ENCODE measurements around the gene ASTL.

The ASTL gene

DNA sequence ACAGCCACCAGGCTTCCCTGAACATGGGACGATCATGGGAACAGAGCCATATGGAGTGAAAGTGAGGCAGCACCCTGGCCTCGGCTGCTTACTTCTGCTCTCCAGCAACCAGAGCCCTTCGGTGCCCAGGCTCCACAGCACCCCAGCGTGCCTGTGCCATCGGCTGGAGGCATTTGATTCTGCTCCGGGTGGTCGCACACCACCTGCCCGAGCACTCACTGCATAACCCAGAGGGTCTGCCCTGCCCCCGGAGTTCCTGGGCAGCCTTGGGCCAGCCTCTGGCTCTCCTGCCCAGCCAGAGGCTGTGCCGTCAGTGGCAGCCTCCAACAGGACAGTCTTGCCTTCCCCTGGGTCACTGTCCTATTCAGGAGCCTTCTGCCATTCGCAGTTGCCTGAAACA lies 3.9 kb downstream of the ASTL start:
- 0 out of 2 replicates have a peak, but pooled peaks cover 3% of the 10 kb centered on the region for H3K4me1 ChIP-seq (ENCODE audit: insufficient read depth, low read length)
- H3K9ac ChIP-seq (ENCODE audit: low read depth, low read length): no peak overlapping the region
- H3K36me3 ChIP-seq (ENCODE audit: insufficient read depth, low read length): no peaks in the 10 kb centered on the region
- H3K9me3 ChIP-seq (ENCODE audit: control insufficient read depth, insufficient read depth, low read length): no peaks in the 10 kb centered on the region

DNA sequence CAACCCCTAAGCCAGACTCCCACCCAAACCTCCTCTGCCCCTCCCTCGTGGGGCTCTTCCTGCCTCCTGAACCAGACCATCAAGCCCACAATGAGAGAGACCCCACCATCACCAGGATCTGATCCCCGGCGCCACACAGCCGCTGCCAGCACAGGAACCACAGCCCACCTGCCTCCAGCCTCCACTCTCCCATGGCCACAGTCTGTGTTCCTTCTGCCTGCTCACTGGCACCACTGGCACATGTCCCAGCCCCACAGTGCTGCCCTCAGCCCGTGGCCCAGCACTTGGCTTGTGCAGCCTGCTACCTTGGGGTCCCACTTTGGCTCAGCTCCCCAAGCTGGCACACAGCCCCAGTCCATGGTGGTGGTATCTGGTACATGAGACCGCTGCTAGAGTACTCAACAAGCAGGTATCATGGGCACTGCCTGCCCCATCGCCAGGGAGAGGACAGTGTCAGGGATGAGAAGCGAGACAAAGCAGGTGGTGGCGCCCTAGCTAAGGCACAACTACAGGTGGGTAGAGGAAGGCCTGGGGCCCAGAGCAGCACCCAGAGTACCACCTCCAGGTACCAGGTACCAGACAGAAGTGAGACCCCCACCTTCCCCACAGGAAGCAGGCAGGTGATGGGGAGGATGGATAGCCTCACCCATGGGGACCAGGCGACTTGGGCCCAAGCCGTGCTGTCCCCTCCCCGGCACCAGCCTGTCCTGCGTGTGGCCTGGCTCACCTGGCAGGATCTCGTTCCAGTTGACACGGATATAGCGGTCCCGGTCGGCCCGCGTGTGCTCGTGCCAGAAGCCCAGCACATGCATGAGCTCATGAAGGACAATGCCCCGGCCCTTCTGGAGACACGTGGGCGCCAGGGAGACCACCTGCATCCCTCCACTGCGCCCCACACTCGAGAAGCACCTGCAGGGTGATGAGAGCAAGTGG lies 6.2 kb downstream of the ASTL start:
- H3K9ac ChIP-seq (ENCODE audit: low read depth, low read length): no peak overlapping the region

DNA sequence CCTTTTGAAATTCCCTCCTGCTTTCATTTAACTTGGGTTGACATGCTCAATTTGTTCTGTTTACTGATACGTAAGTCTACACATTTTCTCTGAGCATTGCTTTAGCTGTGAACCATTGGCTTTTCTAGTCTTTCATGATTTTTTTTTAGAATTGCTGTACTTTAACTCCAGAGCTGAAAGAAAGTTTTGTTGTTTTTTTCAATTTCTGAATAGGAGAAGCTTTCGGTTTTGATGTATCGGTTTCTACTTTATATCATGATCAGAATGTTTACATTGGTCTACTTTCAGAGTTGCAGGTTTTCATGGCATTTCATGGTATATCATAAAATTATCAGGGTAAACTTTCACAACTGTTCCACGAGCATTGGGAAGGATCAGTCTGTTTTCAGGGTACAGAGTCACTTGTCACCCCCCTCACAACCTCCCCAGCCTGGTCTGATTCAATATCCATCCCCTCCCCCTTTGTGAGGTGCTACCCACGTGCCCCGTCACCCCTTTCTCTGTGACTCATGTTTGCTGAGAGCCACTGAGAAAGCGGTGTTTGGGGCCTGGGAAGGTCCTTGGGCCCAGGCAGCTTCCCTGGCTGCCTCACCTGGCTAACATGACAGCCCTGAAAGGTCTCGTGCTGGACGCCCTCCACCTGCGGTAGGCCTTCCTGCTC lies 7.0 kb downstream of the ASTL start:
- Histone ChIP-seq H3K9me3 (ENCODE audit: control insufficient read depth, insufficient read depth, low read length) (no peaks in the 10 kb centered on the region), H3K9ac (ENCODE audit: low read depth, low read length) (no peak overlapping the region), H3K36me3 (ENCODE audit: insufficient read depth, low read length) (no peaks in the 10 kb centered on the region), H3K4me1 (ENCODE audit: insufficient read depth, low read length) (no peaks in the 10 kb centered on the region)

More for the DNA sequence above, 6.2 kb downstream of the ASTL start:
- Histone ChIP-seq H3K36me3 (ENCODE audit: insufficient read depth, low read length) (no peaks in the 10 kb centered on the region), H3K9me3 (ENCODE audit: control insufficient read depth, insufficient read depth, low read length) (no peaks in the 10 kb centered on the region), H3K4me1 (ENCODE audit: insufficient read depth, low read length) (no peaks in the 10 kb centered on the region)

DNA sequence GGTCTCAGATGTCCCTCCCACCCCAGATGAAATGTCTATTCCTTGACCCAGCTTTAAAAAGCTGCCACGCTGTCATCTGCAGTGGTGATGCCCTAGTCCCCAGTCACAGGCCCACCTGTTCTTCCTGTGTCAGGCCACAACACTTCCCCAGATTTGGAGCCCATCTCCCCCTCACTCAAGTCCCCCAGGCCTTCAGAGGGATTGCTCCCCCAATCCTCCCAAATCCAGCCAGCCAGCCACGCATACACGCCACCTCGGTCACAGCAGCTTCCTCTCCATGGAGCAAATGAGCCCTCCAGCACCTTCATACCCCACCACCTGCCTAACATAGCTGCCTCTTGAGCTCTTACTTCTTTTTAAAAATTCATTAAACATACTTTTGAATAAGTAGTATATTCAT lies 7.8 kb downstream of the ASTL start:
- Histone ChIP-seq H3K9me3 (ENCODE audit: control insufficient read depth, insufficient read depth, low read length) (no peaks in the 10 kb centered on the region), H3K9ac (ENCODE audit: low read depth, low read length) (no peak overlapping the region), H3K36me3 (ENCODE audit: insufficient read depth, low read length) (no peaks in the 10 kb centered on the region), H3K4me1 (ENCODE audit: insufficient read depth, low read length) (no peaks in the 10 kb centered on the region)

DNA sequence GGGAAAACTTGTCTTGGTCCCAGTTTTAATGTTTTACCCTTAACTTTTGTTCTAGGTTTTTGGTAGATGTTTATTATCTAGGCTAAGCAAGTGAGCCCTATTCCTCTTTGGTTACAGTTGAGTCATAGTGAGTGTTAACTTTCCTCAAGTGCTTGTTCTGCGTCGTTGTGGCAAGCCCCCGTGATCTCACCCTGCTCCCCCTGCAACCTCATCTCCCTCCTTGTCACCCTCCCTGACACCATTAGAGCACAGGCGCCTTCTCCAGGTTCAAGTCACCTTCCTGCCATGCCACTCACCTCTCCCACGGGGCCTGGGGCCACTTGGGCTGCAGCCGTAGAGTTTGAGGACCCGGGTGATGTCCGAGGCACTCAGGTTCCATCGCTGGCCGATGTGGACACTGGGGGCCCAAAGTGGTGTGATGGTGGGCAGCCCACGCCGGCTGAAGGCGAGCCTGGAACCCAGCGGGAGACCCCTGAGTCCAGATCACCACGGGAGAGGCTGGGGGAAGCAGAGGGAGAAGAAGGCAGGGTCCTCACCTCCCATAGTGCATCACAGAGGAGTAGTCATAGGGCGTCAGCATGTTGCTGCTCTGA lies 8.7 kb downstream of the ASTL start:
- no peaks in the 10 kb centered on the region for H3K4me1 ChIP-seq (ENCODE audit: insufficient read depth, low read length)
- no peak overlapping the region for H3K9ac ChIP-seq (ENCODE audit: low read depth, low read length)
- H3K9me3 ChIP-seq (ENCODE audit: control insufficient read depth, insufficient read depth, low read length): no peaks in the 10 kb centered on the region
- H3K36me3 ChIP-seq (ENCODE audit: insufficient read depth, low read length): no peaks in the 10 kb centered on the region

DNA sequence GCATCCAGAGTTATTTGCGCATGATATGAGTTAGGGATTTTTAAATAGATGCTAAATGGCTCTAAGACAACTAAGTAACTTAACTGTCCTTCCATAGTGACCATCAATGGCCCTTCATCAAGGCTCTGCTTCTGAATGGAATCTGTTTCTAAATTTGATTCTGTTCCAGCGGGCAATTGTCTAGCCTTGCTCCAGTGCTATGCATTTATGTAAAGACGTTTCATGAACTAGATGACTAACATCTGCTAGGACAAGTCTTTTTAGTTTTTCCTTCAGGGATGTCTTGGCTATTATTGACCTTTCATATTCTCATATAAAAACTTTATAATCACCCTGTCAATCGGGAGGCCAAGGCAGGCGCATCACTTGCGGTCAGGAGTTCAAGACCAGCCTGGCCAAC lies 9.8 kb downstream of the ASTL start:
- no peak overlapping the region for H3K9ac ChIP-seq (ENCODE audit: low read depth, low read length)
- no peaks in the 10 kb centered on the region for H3K9me3 ChIP-seq (ENCODE audit: control insufficient read depth, insufficient read depth, low read length)
- H3K36me3 ChIP-seq (ENCODE audit: insufficient read depth, low read length): no peaks in the 10 kb centered on the region
- no peaks in the 10 kb centered on the region for H3K4me1 ChIP-seq (ENCODE audit: insufficient read depth, low read length)

DNA sequence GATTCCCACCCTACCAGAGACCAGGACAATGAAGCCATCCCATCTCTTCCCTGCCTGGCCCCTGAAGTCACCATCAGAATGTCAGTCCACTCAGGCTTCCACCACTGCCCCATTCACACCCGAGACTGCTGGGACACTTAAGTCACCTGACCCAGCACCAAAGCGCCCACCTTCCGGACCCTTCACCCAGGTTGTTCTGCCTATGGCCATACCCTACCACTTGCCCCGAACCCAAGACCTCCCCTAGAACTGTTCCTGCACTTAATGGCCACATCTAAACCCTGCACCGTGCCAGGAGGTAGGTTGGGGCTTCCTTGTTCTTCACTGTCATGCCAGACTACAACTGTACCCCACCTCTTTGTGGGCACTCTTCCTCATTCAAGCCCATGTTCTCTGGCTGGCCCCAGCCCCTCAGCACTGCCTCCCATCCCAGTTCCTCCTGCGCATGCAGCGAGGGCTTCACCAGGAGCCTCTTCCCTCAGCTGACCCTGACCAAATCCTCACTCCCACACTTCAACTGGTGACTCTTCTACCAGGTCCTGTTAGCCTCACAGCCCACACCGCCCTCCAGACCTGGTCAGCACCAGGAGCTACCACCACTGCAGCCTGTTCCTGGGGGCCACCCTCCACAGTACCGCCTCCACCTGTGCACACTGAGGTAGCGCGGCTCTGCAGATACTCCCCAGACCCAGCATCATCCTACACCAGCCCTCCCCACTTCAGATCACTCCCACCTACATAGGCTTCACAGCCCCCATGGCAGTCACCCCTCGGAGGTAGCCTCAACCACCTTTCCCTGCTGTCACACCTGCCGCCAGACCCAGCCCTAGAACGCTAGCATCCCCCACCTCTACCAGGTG lies 13.7 kb downstream of the ASTL start:
- H3K4me1 ChIP-seq (ENCODE audit: insufficient read depth, low read length): no peaks in the 10 kb centered on the region; the same call in 1 of the 2 replicates
- no peaks in the 10 kb centered on the region for H3K36me3 ChIP-seq (ENCODE audit: insufficient read depth, low read length)
- H3K9me3 ChIP-seq (ENCODE audit: control insufficient read depth, insufficient read depth, low read length): no peaks in the 10 kb centered on the region
- no peak overlapping the region for H3K9ac ChIP-seq (ENCODE audit: low read depth, low read length)

DNA sequence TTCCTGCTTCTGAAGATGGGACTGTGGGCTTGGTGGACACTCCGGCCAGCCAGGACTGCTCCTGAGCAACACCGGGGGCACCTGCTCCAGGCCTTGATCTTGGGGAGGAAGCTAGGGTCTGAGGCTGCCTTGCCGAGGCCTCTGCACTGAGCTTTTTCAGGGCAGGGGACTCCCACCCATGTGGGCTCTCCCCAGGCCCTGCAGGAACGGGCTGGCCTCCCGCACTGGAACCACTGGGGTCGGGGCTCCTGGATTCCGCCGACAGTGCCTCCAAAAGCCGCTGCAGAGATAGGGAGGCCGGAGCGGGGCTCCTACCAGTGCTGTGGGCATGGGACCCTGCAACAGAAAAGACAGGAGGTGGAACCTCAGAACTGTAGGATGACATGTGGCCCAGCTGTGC lies 14.4 kb downstream of the ASTL start:
- Histone ChIP-seq H3K36me3 (ENCODE audit: insufficient read depth, low read length) (no peaks in the 10 kb centered on the region), H3K9me3 (ENCODE audit: control insufficient read depth, insufficient read depth, low read length) (no peaks in the 10 kb centered on the region), H3K9ac (ENCODE audit: low read depth, low read length) (no peak overlapping the region), H3K4me1 (ENCODE audit: insufficient read depth, low read length) (no peaks in the 10 kb centered on the region; the same call in 1 of the 2 replicates)

DNA sequence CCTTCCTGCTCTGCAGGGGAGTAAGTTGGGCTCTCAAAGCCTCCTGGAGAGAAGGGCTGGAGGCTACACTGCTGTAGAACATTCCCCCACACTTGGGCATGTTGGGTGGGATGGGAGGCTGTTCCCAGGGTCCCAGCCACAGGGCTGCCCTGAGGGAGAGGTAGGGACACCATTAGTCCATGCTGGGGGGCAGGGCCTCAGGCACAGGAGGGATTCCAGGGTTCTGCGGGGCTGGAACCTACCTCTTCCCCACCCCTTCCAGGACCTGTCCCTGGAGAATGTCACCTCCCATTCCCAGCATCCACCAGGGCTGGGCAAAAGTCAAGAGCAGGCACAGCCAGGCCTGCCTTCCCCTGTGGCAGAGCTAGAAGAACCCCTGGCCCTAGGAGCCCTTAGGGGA lies 15.0 kb downstream of the ASTL start:
- Histone ChIP-seq H3K9me3 (ENCODE audit: control insufficient read depth, insufficient read depth, low read length) (no peaks in the 10 kb centered on the region), H3K4me1 (ENCODE audit: insufficient read depth, low read length) (no peaks in the 10 kb centered on the region; the same call in 1 of the 2 replicates), H3K9ac (ENCODE audit: low read depth, low read length) (no peak overlapping the region), H3K36me3 (ENCODE audit: insufficient read depth, low read length) (no peaks in the 10 kb centered on the region)

DNA sequence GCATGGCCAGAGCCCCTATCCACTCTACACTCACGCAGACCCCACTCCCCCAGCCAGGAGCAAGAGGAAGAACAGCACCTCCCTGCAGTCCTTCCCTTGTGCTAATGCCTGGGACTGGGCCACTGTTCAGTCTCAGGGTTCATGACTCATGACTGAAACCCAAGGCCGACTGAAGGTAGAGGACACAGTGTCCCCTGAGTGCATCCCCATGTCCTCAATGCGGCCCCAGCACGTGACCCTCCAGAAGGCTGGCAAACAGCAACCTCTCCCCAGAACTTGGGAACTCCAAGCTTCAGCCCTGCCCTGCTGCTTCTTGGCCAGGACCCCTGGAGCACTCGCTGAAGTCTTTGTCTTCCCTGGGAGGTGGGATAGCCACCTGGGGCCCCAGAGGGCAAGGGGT lies 15.9 kb downstream of the ASTL start:
- Histone ChIP-seq H3K4me1 (ENCODE audit: insufficient read depth, low read length) (peaks cover 2% of the 10 kb centered on the region; the same call in 1 of the 2 replicates), H3K9ac (ENCODE audit: low read depth, low read length) (no peak overlapping the region), H3K9me3 (ENCODE audit: control insufficient read depth, insufficient read depth, low read length) (no peaks in the 10 kb centered on the region), H3K36me3 (ENCODE audit: insufficient read depth, low read length) (no peaks in the 10 kb centered on the region)

DNA sequence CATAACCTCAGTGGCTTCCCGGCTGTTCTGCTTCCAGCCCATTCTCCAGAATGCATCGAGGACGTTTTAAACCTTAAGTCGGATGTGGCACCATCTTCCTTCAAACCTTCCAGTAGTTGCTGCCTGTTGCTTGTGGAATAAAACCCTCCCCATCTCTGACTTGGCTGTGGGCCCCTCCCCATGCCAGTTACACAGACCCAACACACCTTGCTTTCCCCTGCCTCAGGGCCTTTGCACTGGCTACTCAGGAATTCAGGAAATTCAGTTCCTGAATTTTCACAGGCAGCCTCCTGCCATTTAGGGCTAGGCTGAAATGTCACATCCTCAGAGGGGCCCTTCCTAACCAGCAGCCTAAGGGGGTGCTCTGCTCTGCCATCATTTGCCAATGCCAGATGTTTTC lies 16.9 kb downstream of the ASTL start:
- peaks cover 5% of the 10 kb centered on the region; the same call in 1 of the 2 replicates for H3K4me1 ChIP-seq (ENCODE audit: insufficient read depth, low read length)
- no peaks in the 10 kb centered on the region for H3K36me3 ChIP-seq (ENCODE audit: insufficient read depth, low read length)
- no peak overlapping the region for H3K9ac ChIP-seq (ENCODE audit: low read depth, low read length)
- no peaks in the 10 kb centered on the region for H3K9me3 ChIP-seq (ENCODE audit: control insufficient read depth, insufficient read depth, low read length)

DNA sequence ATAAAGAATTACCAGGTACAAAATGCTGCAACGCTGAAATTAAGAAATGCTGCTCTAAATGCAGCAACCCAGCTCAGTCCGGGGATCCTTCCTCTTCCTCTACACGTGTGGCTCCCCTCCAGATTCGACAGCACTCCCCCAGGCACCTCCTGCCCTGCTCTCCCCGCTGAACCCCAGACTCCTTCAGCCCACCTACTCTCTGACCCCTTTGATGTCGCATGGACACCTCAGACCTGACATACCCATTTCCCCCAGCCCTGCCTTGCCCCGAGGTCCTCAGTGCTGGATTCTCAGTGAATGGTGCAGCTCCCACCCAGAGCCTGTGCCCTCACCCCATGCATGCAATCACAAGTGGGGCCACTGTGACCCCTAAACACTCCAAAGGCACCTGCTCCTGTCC lies 17.3 kb downstream of the ASTL start:
- H3K9me3 ChIP-seq (ENCODE audit: control insufficient read depth, insufficient read depth, low read length): no peaks in the 10 kb centered on the region
- H3K9ac ChIP-seq (ENCODE audit: low read depth, low read length): no peak overlapping the region
- peaks cover 5% of the 10 kb centered on the region; the same call in 1 of the 2 replicates for H3K4me1 ChIP-seq (ENCODE audit: insufficient read depth, low read length)
- no peaks in the 10 kb centered on the region for H3K36me3 ChIP-seq (ENCODE audit: insufficient read depth, low read length)

DNA sequence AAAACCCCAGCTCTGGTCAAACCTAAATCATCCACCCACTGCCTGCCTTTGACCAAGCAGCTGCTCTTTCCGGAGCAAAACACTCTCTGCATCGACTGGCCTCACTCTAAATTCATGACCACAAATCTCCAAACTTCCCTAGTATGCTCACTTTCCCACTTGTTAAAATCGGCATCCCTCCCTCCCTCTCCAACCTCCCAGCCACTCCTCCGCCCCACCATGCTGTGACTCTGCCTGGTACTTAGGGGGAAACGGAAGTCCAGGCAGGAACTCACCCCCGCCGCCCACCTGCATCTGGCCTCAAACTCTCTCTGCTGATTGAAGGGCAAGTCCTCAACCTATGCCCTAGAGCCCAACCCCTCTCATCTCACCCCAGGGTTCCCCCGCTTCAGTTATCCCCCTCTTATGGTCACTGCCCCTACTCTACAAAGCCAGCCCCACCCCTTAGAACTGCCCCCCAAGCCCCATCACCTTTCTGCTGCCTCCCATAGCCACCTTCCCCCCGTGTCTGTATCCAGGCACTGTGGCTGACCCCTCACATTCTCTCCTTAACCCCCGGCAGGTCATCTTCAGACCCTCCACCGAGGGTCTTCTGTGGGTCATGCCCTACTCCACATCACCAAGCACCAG lies 18.1 kb downstream of the ASTL start:
- H3K9ac ChIP-seq (ENCODE audit: low read depth, low read length): no peak overlapping the region
- H3K4me1 ChIP-seq (ENCODE audit: insufficient read depth, low read length): peaks cover 5% of the 10 kb centered on the region; the same call in 1 of the 2 replicates
- no peaks in the 10 kb centered on the region for H3K9me3 ChIP-seq (ENCODE audit: control insufficient read depth, insufficient read depth, low read length)
- no peaks in the 10 kb centered on the region for H3K36me3 ChIP-seq (ENCODE audit: insufficient read depth, low read length)
